ENCODE measurements around the gene RAMACL. TPM values are rescaled to one million over a fixed set of nuclear protein-coding genes. Genes with fewer than 3 reads are reported as not detected.
"Not testable (repeated sequence)": the region's sequence is repeated elsewhere in the genome, so short reads cannot be mapped to it uniquely, and the experiment has no call there.

The RAMACL gene
- total RNA-seq, 2 donors from 2014 or later: 0.44 to 0.82 TPM

GRCh38 chr6:166543603-166544295, 42.7 kb downstream of the RAMACL start:
- no peak for ATAC-seq
- no peaks in the 10 kb centered on the region for H3K9me3 ChIP-seq (ENCODE audit: control insufficient read depth, low read length, poor library complexity, severe bottlenecking)
- Mint-ChIP-seq H3K27me3 (peaks cover 9% of the 10 kb centered on the region), H3K4me3 (no peak overlapping the region), H3K4me1 (peaks cover 17% of the 10 kb centered on the region), H3K27ac (peak overlapping the region; percentile 74), H3K36me3 (ENCODE audit: low read depth) (no peaks in the 10 kb centered on the region)
- DNase-seq: no peak

GRCh38 chr6:166542580-166542912, 43.9 kb downstream of the RAMACL start:
- peaks cover 17% of the 10 kb centered on the region for H3K4me1 Mint-ChIP-seq
- H3K4me3 Mint-ChIP-seq: no peak overlapping the region
- ATAC-seq (no peak), DNase-seq (no peak)
- no peaks in the 10 kb centered on the region for H3K36me3 Mint-ChIP-seq (ENCODE audit: low read depth)
- peaks cover 5% of the 10 kb centered on the region for H3K27me3 Mint-ChIP-seq
- no peak overlapping the region for H3K27ac Mint-ChIP-seq
- no peaks in the 10 kb centered on the region for H3K9me3 ChIP-seq (ENCODE audit: control insufficient read depth, low read length, poor library complexity, severe bottlenecking)

GRCh38 chr6:166541876-166542579, 44.5 kb downstream of the RAMACL start:
- ATAC-seq: peak; percentile 23
- peak overlapping the region; percentile 84 for H3K4me3 Mint-ChIP-seq

GRCh38 chr6:166541366-166541765, 45.1 kb downstream of the RAMACL start:
- peak overlapping the region; percentile 84 for H3K4me3 Mint-ChIP-seq
- peaks cover 17% of the 10 kb centered on the region for H3K4me1 Mint-ChIP-seq
- peak overlapping the region; percentile 70 for H3K27ac Mint-ChIP-seq
- H3K9me3 ChIP-seq (ENCODE audit: control insufficient read depth, low read length, poor library complexity, severe bottlenecking): no peaks in the 10 kb centered on the region
- no peaks in the 10 kb centered on the region for H3K36me3 Mint-ChIP-seq (ENCODE audit: low read depth)
- ATAC-seq: peak; percentile 27
- H3K27me3 Mint-ChIP-seq: no peaks in the 10 kb centered on the region
- no peak for DNase-seq

More at GRCh38 chr6:166541876-166542579, 44.5 kb downstream of the RAMACL start:
- no peaks in the 10 kb centered on the region for H3K9me3 ChIP-seq (ENCODE audit: control insufficient read depth, low read length, poor library complexity, severe bottlenecking)
- H3K36me3 Mint-ChIP-seq (ENCODE audit: low read depth): no peaks in the 10 kb centered on the region
- peaks cover 17% of the 10 kb centered on the region for H3K4me1 Mint-ChIP-seq
- peak overlapping the region; percentile 70 for H3K27ac Mint-ChIP-seq
- DNase-seq: no peak
- peaks cover under 1% of the 10 kb centered on the region for H3K27me3 Mint-ChIP-seq

GRCh38 chr6:166540631-166541331, 45.7 kb downstream of the RAMACL start:
- no peaks in the 10 kb centered on the region for H3K9me3 ChIP-seq (ENCODE audit: control insufficient read depth, low read length, poor library complexity, severe bottlenecking)
- Mint-ChIP-seq H3K4me1 (peaks cover 17% of the 10 kb centered on the region), H3K27ac (peak overlapping the region; percentile 70), H3K27me3 (no peaks in the 10 kb centered on the region), H3K36me3 (ENCODE audit: low read depth) (no peaks in the 10 kb centered on the region), H3K4me3 (peak overlapping the region; percentile 84)
- peak in 2 of 3 donors; percentile 25 to 33 for DNase-seq
- ATAC-seq: peak; percentile 95

GRCh38 chr6:166539543-166539942, 46.9 kb downstream of the RAMACL start:
- no peaks in the 10 kb centered on the region for H3K9me3 ChIP-seq (ENCODE audit: control insufficient read depth, low read length, poor library complexity, severe bottlenecking)
- Mint-ChIP-seq H3K27ac (no peak overlapping the region), H3K4me1 (peaks cover 17% of the 10 kb centered on the region), H3K36me3 (ENCODE audit: low read depth) (no peaks in the 10 kb centered on the region), H3K4me3 (no peak overlapping the region), H3K27me3 (no peaks in the 10 kb centered on the region)
- DNase-seq (no peak), ATAC-seq (no peak)

- DNase-seq, H3K27ac Mint-ChIP-seq, H3K4me3 Mint-ChIP-seq: not testable (repeated sequence)
These were observed 47.5 kb downstream of the RAMACL start for GRCh38 chr6:166539011-166539385.

GRCh38 chr6:166538297-166539010, 48.0 kb downstream of the RAMACL start:
- H3K27me3 Mint-ChIP-seq: no peaks in the 10 kb centered on the region
- DNase-seq (no peak), ATAC-seq (no peak)
- H3K36me3 Mint-ChIP-seq (ENCODE audit: low read depth): no peaks in the 10 kb centered on the region
- peaks cover 17% of the 10 kb centered on the region for H3K4me1 Mint-ChIP-seq
- no peak overlapping the region for H3K27ac Mint-ChIP-seq
- no peak overlapping the region for H3K4me3 Mint-ChIP-seq
- no peaks in the 10 kb centered on the region for H3K9me3 ChIP-seq (ENCODE audit: control insufficient read depth, low read length, poor library complexity, severe bottlenecking)

More at GRCh38 chr6:166539011-166539385, 47.5 kb downstream of the RAMACL start:
- ATAC-seq; H3K36me3 Mint-ChIP-seq (ENCODE audit: low read depth); H3K27me3 Mint-ChIP-seq; H3K9me3 ChIP-seq (ENCODE audit: control insufficient read depth, low read length, poor library complexity, severe bottlenecking): not testable (repeated sequence)
- H3K4me1 Mint-ChIP-seq: peaks cover 17% of the 10 kb centered on the region

- H3K9me3 ChIP-seq (ENCODE audit: control insufficient read depth, low read length, poor library complexity, severe bottlenecking): no peaks in the 10 kb centered on the region
- no peak overlapping the region for H3K27ac Mint-ChIP-seq
- H3K36me3 Mint-ChIP-seq (ENCODE audit: low read depth): no peaks in the 10 kb centered on the region
- no peaks in the 10 kb centered on the region for H3K27me3 Mint-ChIP-seq
- H3K4me3 Mint-ChIP-seq: no peak overlapping the region
- no peak for DNase-seq
- ATAC-seq: no peak
- H3K4me1 Mint-ChIP-seq: peaks cover 3% of the 10 kb centered on the region
These were observed 51.6 kb downstream of the RAMACL start for GRCh38 chr6:166534658-166535406.

GRCh38 chr6:166533205-166533824, 53.2 kb downstream of the RAMACL start:
- DNase-seq: no peak
- Mint-ChIP-seq H3K27ac (no peak overlapping the region), H3K4me1 (peaks cover 3% of the 10 kb centered on the region), H3K36me3 (ENCODE audit: low read depth) (no peaks in the 10 kb centered on the region), H3K27me3 (no peaks in the 10 kb centered on the region), H3K4me3 (no peak overlapping the region)
- no peak for ATAC-seq
- no peaks in the 10 kb centered on the region for H3K9me3 ChIP-seq (ENCODE audit: control insufficient read depth, low read length, poor library complexity, severe bottlenecking)
